Measurements from ENCODE around the gene CFAP221. TPM values are rescaled to one million over a fixed set of nuclear protein-coding genes. Genes with fewer than 3 reads are reported as not detected.

CFAP221 gene
- total RNA-seq, 1 donor from 2014 or later = 1.0 TPM

- DNase-seq = no peak
- no peak for TF ChIP-seq CTCF (IDR thresholded peaks at IDR 0.05; ENCODE audit: borderline replicate concordance)
- Histone ChIP-seq H3K9me3 (replicated peaks) (no peaks in the 10 kb centered on the region), H3K27me3 (ENCODE audit: low read depth) (peaks cover 35% of the 10 kb centered on the region), H3K27ac (replicated peaks) (no peak overlapping the region), H3K4me1 (peaks cover 4% of the 10 kb centered on the region), H3K4me3 (no peak overlapping the region), H3K36me3 (no peaks in the 10 kb centered on the region)
- intact Hi-C loops (cut with micrococcal nuclease) = no loop called here
Observed at GRCh38 chr2:119519057-119519408, 25.2 kb upstream of the CFAP221 start.

GRCh38 chr2:119520696-119521432 is 23.4 kb upstream of the CFAP221 start:
- Histone ChIP-seq H3K27me3 (ENCODE audit: low read depth) (peaks cover 46% of the 10 kb centered on the region), H3K36me3 (no peaks in the 10 kb centered on the region), H3K9me3 (replicated peaks) (no peaks in the 10 kb centered on the region), H3K27ac (replicated peaks) (no peak overlapping the region), H3K4me1 (peaks cover 4% of the 10 kb centered on the region), H3K4me3 (no peak overlapping the region)
- TF ChIP-seq CTCF (IDR thresholded peaks at IDR 0.05; ENCODE audit: borderline replicate concordance) = no peak
- DNase-seq = no peak
- intact Hi-C loops (cut with micrococcal nuclease) = no loop called here

- Histone ChIP-seq H3K27me3 (ENCODE audit: low read depth) (peaks cover 49% of the 10 kb centered on the region), H3K4me3 (no peak overlapping the region), H3K4me1 (peaks cover 4% of the 10 kb centered on the region), H3K9me3 (replicated peaks) (no peaks in the 10 kb centered on the region), H3K27ac (replicated peaks) (no peak overlapping the region), H3K36me3 (no peaks in the 10 kb centered on the region)
- no peak for DNase-seq
- intact Hi-C loops (cut with micrococcal nuclease) = no loop called here
- TF ChIP-seq CTCF (IDR thresholded peaks at IDR 0.05; ENCODE audit: borderline replicate concordance) = no peak
Observed at GRCh38 chr2:119521433-119522050, 22.7 kb upstream of the CFAP221 start.

GRCh38 chr2:119522671-119523070 is 21.6 kb upstream of the CFAP221 start:
- intact Hi-C loops (cut with micrococcal nuclease) = no loop called here
- no peak for TF ChIP-seq CTCF (IDR thresholded peaks at IDR 0.05; ENCODE audit: borderline replicate concordance)
- peaks cover 56% of the 10 kb centered on the region for H3K27me3 ChIP-seq (ENCODE audit: low read depth)

GRCh38 chr2:119523383-119523951 is 20.8 kb upstream of the CFAP221 start:
- peak overlapping the region; percentile 54 for H3K4me3 ChIP-seq
- no peak for DNase-seq
- TF ChIP-seq CTCF (IDR thresholded peaks at IDR 0.05; ENCODE audit: borderline replicate concordance) = no peak
- H3K4me1 ChIP-seq = peaks cover 4% of the 10 kb centered on the region
- peaks cover 62% of the 10 kb centered on the region for H3K27me3 ChIP-seq (ENCODE audit: low read depth)
- intact Hi-C loops (cut with micrococcal nuclease) = no loop called here
- no peaks in the 10 kb centered on the region for H3K36me3 ChIP-seq
- H3K9me3 ChIP-seq (replicated peaks) = no peaks in the 10 kb centered on the region
- H3K27ac ChIP-seq (replicated peaks) = no peak overlapping the region

More at GRCh38 chr2:119522671-119523070, 21.6 kb upstream of the CFAP221 start:
- Histone ChIP-seq H3K9me3 (replicated peaks) (no peaks in the 10 kb centered on the region), H3K27ac (replicated peaks) (no peak overlapping the region), H3K4me1 (peaks cover 4% of the 10 kb centered on the region), H3K4me3 (no peak overlapping the region), H3K36me3 (no peaks in the 10 kb centered on the region)
- DNase-seq = no peak

All from left ventricle myocardium inferior (tissue), 1 donor.